Epithelial cell of esophagus (primary cell): ENCODE results near the gene TBC1D9.

Experiments
- DNase-seq: peaks from one replicate; pipeline ENCODE4 v3.0.0; 2010; ENCODE audit warnings: low read depth
- H3K4me3 ChIP-seq: 2 replicates; pipeline ENCODE4 v1.5.1; 2011; ENCODE audit warnings: mild to moderate bottlenecking, low read length, control low read depth
- TF ChIP-seq, protein P1 (sequence below): IDR thresholded peaks from 2 replicates; pipeline ENCODE4 v1.5.1; 2011; ENCODE audit warnings: low read depth, mild to moderate bottlenecking, low read length, control low read depth, inconsistent platforms; ENCODE audit not compliant: insufficient read depth; ENCODE audit errors: missing control alignments

Gene TBC1D9

DNA sequence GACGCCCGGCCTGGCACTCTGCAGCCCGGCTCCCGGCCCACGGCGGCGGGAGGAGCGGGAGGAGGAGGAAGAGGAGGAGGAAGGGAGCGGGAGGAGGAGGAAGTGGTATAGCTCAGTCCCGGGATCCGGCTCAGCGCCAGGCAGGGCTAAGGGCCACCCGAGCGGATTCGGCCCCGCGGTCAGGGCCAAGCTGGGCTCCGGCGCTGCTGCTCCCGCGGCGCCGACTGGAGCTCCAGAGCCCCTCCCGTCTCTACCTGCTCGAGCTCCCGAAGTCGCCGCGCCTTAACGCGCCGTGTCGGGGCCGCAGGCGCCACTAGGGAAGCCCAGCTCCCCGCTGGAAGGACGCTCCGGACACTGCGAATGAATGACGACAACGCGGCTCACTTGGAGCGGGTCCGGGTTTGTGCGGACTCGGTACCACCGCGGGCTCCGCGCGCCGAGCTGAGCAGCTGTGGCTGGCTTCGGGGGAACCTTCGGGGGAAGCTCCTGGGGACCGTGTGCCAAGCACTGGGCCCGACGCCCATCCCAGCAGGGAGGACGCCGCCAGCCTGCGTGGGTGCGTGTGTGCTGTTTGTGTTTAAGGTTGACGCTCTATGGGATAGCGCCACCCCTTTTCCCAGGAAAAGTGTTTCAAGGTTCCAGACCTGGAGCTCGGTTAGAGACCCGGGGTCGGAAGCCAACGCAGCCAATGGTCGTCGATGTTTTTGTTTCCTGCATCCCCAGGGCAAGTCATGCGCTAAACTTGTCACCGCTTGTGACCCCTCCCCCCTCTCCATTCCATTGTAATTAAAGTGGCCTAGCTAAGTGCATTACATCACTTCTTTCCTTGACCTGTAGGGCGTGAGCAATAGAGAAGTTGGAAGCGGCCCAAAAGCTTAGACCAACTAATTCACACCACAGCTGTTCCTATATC lies at the start of gene TBC1D9:
Gene TBC1D9 (minus strand): TSS at position 67 of the 913 bp plus-strand sequence. CDS start 340 bp downstream, outside the sequence.
- H3K4me3 ChIP-seq, result peak within 1 kb of the TSS; percentile 70
- TF ChIP-seq, protein P1, sequence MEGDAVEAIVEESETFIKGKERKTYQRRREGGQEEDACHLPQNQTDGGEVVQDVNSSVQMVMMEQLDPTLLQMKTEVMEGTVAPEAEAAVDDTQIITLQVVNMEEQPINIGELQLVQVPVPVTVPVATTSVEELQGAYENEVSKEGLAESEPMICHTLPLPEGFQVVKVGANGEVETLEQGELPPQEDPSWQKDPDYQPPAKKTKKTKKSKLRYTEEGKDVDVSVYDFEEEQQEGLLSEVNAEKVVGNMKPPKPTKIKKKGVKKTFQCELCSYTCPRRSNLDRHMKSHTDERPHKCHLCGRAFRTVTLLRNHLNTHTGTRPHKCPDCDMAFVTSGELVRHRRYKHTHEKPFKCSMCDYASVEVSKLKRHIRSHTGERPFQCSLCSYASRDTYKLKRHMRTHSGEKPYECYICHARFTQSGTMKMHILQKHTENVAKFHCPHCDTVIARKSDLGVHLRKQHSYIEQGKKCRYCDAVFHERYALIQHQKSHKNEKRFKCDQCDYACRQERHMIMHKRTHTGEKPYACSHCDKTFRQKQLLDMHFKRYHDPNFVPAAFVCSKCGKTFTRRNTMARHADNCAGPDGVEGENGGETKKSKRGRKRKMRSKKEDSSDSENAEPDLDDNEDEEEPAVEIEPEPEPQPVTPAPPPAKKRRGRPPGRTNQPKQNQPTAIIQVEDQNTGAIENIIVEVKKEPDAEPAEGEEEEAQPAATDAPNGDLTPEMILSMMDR, result peak; percentile 10
- peak; percentile 97 for DNase-seq

DNA sequence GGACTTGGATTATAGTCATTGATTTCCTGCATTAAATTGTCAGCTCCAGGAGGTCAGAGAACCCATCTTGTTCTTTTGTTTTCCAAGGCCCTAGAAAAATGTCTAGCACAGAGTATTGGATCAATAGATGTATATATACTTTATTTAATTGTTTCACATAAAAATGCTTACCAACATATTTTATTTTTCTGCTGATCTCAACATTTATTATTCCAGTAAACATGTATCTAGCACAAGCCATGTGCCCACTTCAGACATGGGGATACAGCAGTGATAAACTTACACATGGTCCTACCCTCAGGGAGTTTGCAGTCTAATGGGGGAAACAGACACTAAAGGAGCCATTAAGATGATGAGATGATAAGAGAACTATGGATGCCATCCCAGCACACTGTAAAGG lies 49.1 kb upstream of the TBC1D9 start:
- no peak overlapping the region for H3K4me3 ChIP-seq
- DNase-seq, result no peak
- TF ChIP-seq, protein P1, result no peak

DNA sequence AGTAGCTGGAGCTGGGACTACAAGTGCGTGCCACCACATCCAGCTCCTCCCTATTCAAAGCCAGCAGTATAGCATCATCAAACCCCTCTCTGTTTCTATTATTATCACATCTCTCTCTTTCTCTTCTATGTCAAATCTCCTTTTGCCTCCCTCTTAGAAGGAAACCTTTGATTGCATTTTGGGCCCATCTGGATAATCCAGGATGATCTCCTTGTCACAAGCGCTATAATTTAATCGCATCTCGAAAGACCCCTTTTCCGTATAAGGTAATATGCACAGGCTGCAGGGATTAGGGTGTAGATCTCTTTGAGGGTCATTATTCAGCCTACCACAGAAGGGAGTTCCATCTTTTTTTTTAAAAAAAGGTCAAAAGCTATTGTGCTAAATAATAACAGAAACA lies 46.4 kb upstream of the TBC1D9 start:
- no peak for DNase-seq
- no peak overlapping the region for H3K4me3 ChIP-seq
- TF ChIP-seq, protein P1, result no peak

DNA sequence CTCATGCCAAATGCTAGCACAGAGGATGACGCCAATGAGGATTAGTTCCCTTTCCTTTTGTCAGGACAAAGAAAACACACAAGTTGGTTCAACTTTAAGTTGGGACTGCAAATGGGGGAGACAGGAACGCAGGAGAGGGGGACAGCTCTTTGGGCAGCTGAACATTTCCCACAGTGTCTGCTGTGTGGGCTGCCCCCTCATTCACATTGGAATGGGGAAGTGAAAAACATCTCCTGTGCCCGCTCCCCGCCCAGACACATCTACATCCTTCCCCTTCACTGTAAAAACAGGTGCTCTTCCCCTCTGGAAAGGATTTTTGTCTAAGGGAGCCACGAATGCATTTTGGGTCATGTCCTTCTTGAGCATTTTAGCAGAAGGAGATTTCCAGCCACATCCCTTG lies 44.5 kb upstream of the TBC1D9 start:
- DNase-seq, result no peak
- H3K4me3 ChIP-seq, result no peak overlapping the region
- TF ChIP-seq, protein P1, result no peak

DNA sequence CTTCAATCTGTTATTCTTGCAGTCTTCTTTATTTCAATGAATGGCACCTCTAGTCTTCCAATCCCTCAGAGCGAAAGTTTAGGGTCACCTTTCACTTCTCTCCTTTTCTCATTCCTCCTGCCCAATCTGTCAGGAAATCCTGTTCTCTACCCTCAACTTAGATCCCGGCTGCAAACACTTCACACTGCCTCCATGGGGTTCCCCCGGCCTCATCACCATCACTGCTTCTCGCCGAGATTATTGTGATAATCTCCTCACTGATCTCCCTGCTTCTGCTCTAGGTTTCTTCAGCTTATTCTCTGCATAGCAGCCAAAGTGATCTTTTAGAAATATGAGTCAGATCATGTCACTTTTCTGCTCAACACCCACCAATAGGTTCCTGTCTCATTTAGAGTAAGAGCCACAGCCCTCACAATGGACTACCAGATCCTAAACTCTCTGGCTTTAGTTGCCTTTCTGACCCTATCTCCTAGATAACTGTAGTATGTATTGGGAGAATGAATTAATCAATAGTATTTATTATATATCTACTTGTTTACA lies 43.6 kb upstream of the TBC1D9 start:
- no peak for DNase-seq
- no peak overlapping the region for H3K4me3 ChIP-seq
- TF ChIP-seq, protein P1, result no peak

DNA sequence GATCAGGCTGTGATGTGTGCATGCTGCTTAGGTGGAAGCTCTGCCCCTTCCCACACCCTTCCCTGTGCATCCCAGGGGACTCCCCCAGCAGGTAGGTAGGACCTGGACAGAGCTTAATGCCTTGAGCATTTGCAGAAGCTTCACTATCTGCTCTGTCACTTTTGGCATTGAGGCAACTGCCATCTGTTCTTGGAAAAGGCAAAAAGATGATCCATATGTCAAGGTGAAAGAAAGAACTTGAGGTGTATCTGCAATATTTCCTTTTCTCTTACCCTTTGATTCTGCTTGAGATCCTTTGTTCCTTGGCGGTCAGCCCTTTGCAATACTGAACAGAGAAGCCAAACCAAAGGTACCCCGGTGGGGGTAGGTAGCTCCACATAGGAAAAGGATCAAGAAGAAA lies 37.1 kb upstream of the TBC1D9 start:
- DNase-seq, result no peak
- no peak overlapping the region for H3K4me3 ChIP-seq
- TF ChIP-seq, protein P1, result no peak
